Measurements from ENCODE around the gene MLXIP. TPM values are rescaled to one million over a fixed set of nuclear protein-coding genes. Genes with fewer than 3 reads are reported as not detected.

MLXIP gene
- total and polyA plus RNA-seq, 2 of the 8 experiments (the other 6 are each of a cell fraction or from before 2014, with no cell fraction given) = 5.5 to 40.5 TPM

GRCh38 chr12:122086116-122086515 lies 7.6 kb downstream of the MLXIP start (continued):
- no peak for TF ChIP-seq BACH1 (IDR thresholded peaks at IDR 0.05; ENCODE audit: low read length)
